Neural cell (in vitro differentiated cells): ENCODE results near the gene CEBPZ. TPM values are rescaled to one million over a fixed set of nuclear protein-coding genes. Genes with fewer than 3 reads are reported as not detected.

Experiments used
- H2AFZ ChIP-seq: fragments of 200-600, 300-800 bp; sonication (generic), shearing (Covaris generic); 2 replicates; pipeline ENCODE4 v1.6.0; 2014; ENCODE audit warnings: low read depth, mild to moderate bottlenecking, antibody characterized with exemption, low read length, moderate library complexity
- H3F3A ChIP-seq: fragments of 200-600 bp; shearing (Covaris generic); 2 replicates; pipeline ENCODE4 v1.6.1; 2016; ENCODE audit warnings: mild to moderate bottlenecking, moderate library complexity, mixed read lengths, antibody characterized with exemption, low read length; ENCODE audit not compliant: insufficient read depth, poor library complexity, severe bottlenecking
- H3K27ac ChIP-seq: fragments of 200-600, 300-800 bp; sonication (generic), shearing (Covaris generic); 2 replicates; pipeline ENCODE4 v1.5.1; 2014; ENCODE audit warnings: mild to moderate bottlenecking, low read length, moderate library complexity
- H3K27me3 ChIP-seq: fragments of 300-800, 200-600 bp; sonication (generic), shearing (Covaris generic); 2 replicates; pipeline ENCODE4 v1.6.0; 2014; ENCODE audit warnings: mild to moderate bottlenecking, low read depth, low read length, moderate library complexity; ENCODE audit not compliant: insufficient read depth
- H3K36me3 ChIP-seq: fragments of 300-800, 200-600 bp; sonication (generic), shearing (Covaris generic); 2 replicates; pipeline ENCODE4 v1.5.1; 2014; ENCODE audit warnings: mild to moderate bottlenecking, antibody characterized with exemption, low read length, moderate library complexity; ENCODE audit not compliant: insufficient read depth
- H3K4me2 ChIP-seq: fragments of 300-800, 200-600 bp; sonication (generic), shearing (Covaris generic); 2 replicates; pipeline ENCODE4 v1.6.0; 2014; ENCODE audit warnings: mild to moderate bottlenecking, low read length
- H3K4me3 ChIP-seq: fragments of 300-800, 200-600 bp; sonication (generic), shearing (Covaris generic); 2 replicates; pipeline ENCODE4 v1.5.1; 2014; ENCODE audit warnings: mild to moderate bottlenecking, low read length, moderate library complexity
- H3K79me2 ChIP-seq: fragments of 200-600 bp; shearing (Covaris generic); replicated peaks from 2 replicates; pipeline ENCODE4 v1.6.0; 2014; ENCODE audit warnings: mild to moderate bottlenecking, low read length, moderate library complexity; ENCODE audit not compliant: insufficient read depth
- H3K9ac ChIP-seq: fragments of 300-800, 200-600 bp; sonication (generic), shearing (Covaris generic); 2 replicates; pipeline ENCODE4 v1.6.1; 2016; ENCODE audit warnings: mild to moderate bottlenecking, low read length, mixed read lengths
- H3K9me2 ChIP-seq: fragments of 200-600 bp; shearing (Covaris generic); 2 replicates; pipeline ENCODE4 v1.6.1; 2016; ENCODE audit warnings: mild to moderate bottlenecking, low read length, mixed read lengths; ENCODE audit not compliant: insufficient read depth
- H3K9me3 ChIP-seq: fragments of 200-600, 300-800 bp; sonication (generic), shearing (Covaris generic); 2 replicates; pipeline ENCODE4 v1.6.1; 2016; ENCODE audit warnings: mild to moderate bottlenecking, mixed run types, low read length, moderate library complexity, mixed read lengths
- H4K20me1 ChIP-seq: fragments of 200-600 bp; shearing (Covaris generic); 2 replicates; pipeline ENCODE4 v1.6.1; 2016; ENCODE audit warnings: mild to moderate bottlenecking, mixed run types; ENCODE audit not compliant: insufficient read depth
- CTCF ChIP-seq: fragments of 450-650 bp; IDR thresholded peaks from 2 replicates; pipeline ENCODE4 v1.5.1; 2014; ENCODE audit warnings: antibody characterized with exemption, mild to moderate bottlenecking, moderate library complexity; ENCODE audit not compliant: poor library complexity, severe bottlenecking
- EP300 ChIP-seq: fragments of 450-650 bp; conservative IDR thresholded peaks from 2 replicates; pipeline ENCODE4 v1.6.1; 2014; ENCODE audit warnings: antibody characterized with exemption, mild to moderate bottlenecking, moderate library complexity; ENCODE audit not compliant: poor library complexity, severe bottlenecking
- EZH2 ChIP-seq: fragments of 200-600, 300-800 bp; shearing (Covaris generic), sonication (generic); IDR thresholded peaks from 2 replicates; pipeline ENCODE4 v1.6.1; 2014; ENCODE audit warnings: antibody characterized with exemption, low read length, borderline replicate concordance, mild to moderate bottlenecking; ENCODE audit not compliant: insufficient read depth, poor library complexity, severe bottlenecking
- MXI1 ChIP-seq: fragments of 450-650 bp; conservative IDR thresholded peaks from 2 replicates; pipeline ENCODE4 v1.6.1; 2014; ENCODE audit warnings: antibody characterized with exemption, mild to moderate bottlenecking; ENCODE audit not compliant: poor library complexity, severe bottlenecking
- POLR2AphosphoS5 ChIP-seq: IDR thresholded peaks from 2 replicates; pipeline ENCODE4 v1.6.1; 2012
- RAD21 ChIP-seq: fragments of 450-650 bp; conservative IDR thresholded peaks from 2 replicates; pipeline ENCODE4 v1.6.1; 2014; ENCODE audit warnings: antibody characterized with exemption, mild to moderate bottlenecking, moderate library complexity
- REST ChIP-seq: IDR thresholded peaks from 2 replicates; pipeline ENCODE4 v1.6.1; 2012; ENCODE audit warnings: borderline replicate concordance
- SMC3 ChIP-seq: fragments of 450-650 bp; conservative IDR thresholded peaks from 2 replicates; pipeline ENCODE4 v1.6.1; 2014; ENCODE audit warnings: antibody characterized with exemption, mild to moderate bottlenecking, moderate library complexity; ENCODE audit not compliant: poor library complexity
- TAF1 ChIP-seq: IDR thresholded peaks from 2 replicates; pipeline ENCODE4 v1.6.1; 2012; ENCODE audit warnings: low read depth
- polyA plus RNA-seq: library from polyadenylated mRNA; depleted of rRNA; stranded (reverse); fragments of >200 nt; gene quantifications from 2 replicates; pipeline ENCODE4 v1.2.3, GENCODE V29; 2014

Gene CEBPZ
- polyA plus RNA-seq, 1 donor from 2014 or later: 39.1 TPM

- H3K9me3 ChIP-seq: no peaks in the 10 kb centered on the region
- no peaks in the 10 kb centered on the region for H3F3A ChIP-seq
- no peaks in the 10 kb centered on the region for H3K27me3 ChIP-seq
- H3K4me2 ChIP-seq: no peak overlapping the region
- no peaks in the 10 kb centered on the region for H4K20me1 ChIP-seq
- H3K9me2 ChIP-seq: no peaks in the 10 kb centered on the region
- TF ChIP-seq SMC3 (no peak), MXI1 (no peak), POLR2AphosphoS5 (no peak), EZH2 (no peak), RAD21 (no peak), EP300 (no peak), TAF1 (no peak), REST (no peak), CTCF (no peak)
- peaks cover 1% of the 10 kb centered on the region for H3K36me3 ChIP-seq
- no peak overlapping the region for H3K9ac ChIP-seq
- no peaks in the 10 kb centered on the region for H3K79me2 ChIP-seq
- no peak overlapping the region for H2AFZ ChIP-seq
- H3K4me3 ChIP-seq: no peak overlapping the region
- no peak overlapping the region for H3K27ac ChIP-seq
These were observed 19.7 kb upstream of the CEBPZ start for GRCh38 chr2:37250869-37251740.

GRCh38 chr2:37246205-37246604 lies 14.8 kb upstream of the CEBPZ start:
- H3K27me3 ChIP-seq: no peaks in the 10 kb centered on the region
- no peak overlapping the region for H3K4me2 ChIP-seq
- no peaks in the 10 kb centered on the region for H3K9me3 ChIP-seq
- H3K79me2 ChIP-seq: no peaks in the 10 kb centered on the region
- H3K9ac ChIP-seq: no peak overlapping the region
- no peaks in the 10 kb centered on the region for H4K20me1 ChIP-seq
- H3F3A ChIP-seq: no peaks in the 10 kb centered on the region
- no peak overlapping the region for H3K4me3 ChIP-seq
- H2AFZ ChIP-seq: no peak overlapping the region
- H3K9me2 ChIP-seq: no peaks in the 10 kb centered on the region
- no peak overlapping the region for H3K27ac ChIP-seq
- peaks cover 17% of the 10 kb centered on the region for H3K36me3 ChIP-seq
- TF ChIP-seq REST: no peak
- no peak for TF ChIP-seq MXI1
- no peak for TF ChIP-seq EZH2
- no peak for TF ChIP-seq CTCF
- TF ChIP-seq RAD21: no peak
- TF ChIP-seq POLR2AphosphoS5: no peak
- TF ChIP-seq EP300: no peak
- TF ChIP-seq TAF1: no peak
- TF ChIP-seq SMC3: no peak
